HCT116 (cell line): ENCODE results near the gene ADAMTS4. TPM values are rescaled to one million over a fixed set of nuclear protein-coding genes. Genes with fewer than 3 reads are reported as not detected.

Experiments used
- ATAC-seq: fragments of 200-7000 bp; cut with Tn5 transposase; 2 replicates; pipeline ENCODE4 v1.9.1; 2020; ENCODE audit warnings: mild to moderate bottlenecking, moderate library complexity
- BruUV-seq: library from RNA; stranded (reverse); fragments of 400-500 nt; replicated peaks from 2 replicates; lab custom pipeline; 2021; lab: Mats Ljungman, UMichigan
- CTCF ChIA-PET: fragments of 300-600 bp; sonication (Branson Sonifier 250); formaldehyde crosslinking; loops from one replicate; lab custom pipeline; 2021; ENCODE audit warnings: antibody characterized with exemption; lab: Charles Lee
- POLR2A ChIA-PET: fragments of 300-600, 350-600 bp; sonication (Branson Sonifier 250); formaldehyde crosslinking; loops from one replicate; lab custom pipeline; 2021; ENCODE audit warnings: antibody characterized with exemption; lab: Charles Lee
- RAD21 ChIA-PET, 2 experiments: fragments of 300-600 bp; sonication (Branson Sonifier 250); formaldehyde crosslinking; loops; one replicate each; lab custom pipeline; 2023; ENCODE audit warnings: low total read pairs in 2 of 2; ENCODE audit not compliant: uncharacterized antibody in 2 of 2, unreplicated experiment in 2 of 2, low non-redundant PET in 1 of 2; lab: Charles Lee
- DNase-seq: peaks from one replicate; pipeline ENCODE4 v3.0.0-alpha.2; 2010; ENCODE audit warnings: low read depth, low spot score
- H2AFZ ChIP-seq: fragments of 200-600 bp; shearing (Covaris generic), sonication (generic); 2 replicates; pipeline ENCODE4 v1.6.1; 2017; ENCODE audit warnings: low read depth, mixed run types, mixed read lengths, antibody characterized with exemption, low read length; ENCODE audit not compliant: poor library complexity, severe bottlenecking
- H3K27ac ChIP-seq: 2 replicates; pipeline ENCODE4 v1.5.1; 2012; ENCODE audit warnings: low read depth, low read length
- H3K27me3 ChIP-seq: fragments of 200-600 bp; sonication (generic); 2 replicates; pipeline ENCODE4 v1.6.1; 2016; ENCODE audit warnings: mixed run types, low read length, mixed read lengths; ENCODE audit not compliant: insufficient read depth
- H3K36me3 ChIP-seq, 2 experiments: fragments of 200-500 bp in 1 of 2; fragments of 200-600 bp in 1 of 2; sonication (Bioruptor generic) in 1 of 2; sonication (generic) in 1 of 2; 2 replicates each; pipeline versions ENCODE4 v1.5.1 to v1.6.1; 2014 to 2016; ENCODE audit warnings: low read length in 2 of 2, inconsistent platforms in 1 of 2, mixed read lengths in 1 of 2, mixed run types in 1 of 2; ENCODE audit not compliant: insufficient read depth in 2 of 2, control insufficient read depth in 1 of 2
- H3K4me1 ChIP-seq, 2 experiments: fragments of 200-600 bp in 1 of 2; sonication (generic) in 1 of 2; 2 replicates each; pipeline versions ENCODE4 v1.5.1 to v1.6.1; 2012 to 2017; ENCODE audit warnings: low read length in 2 of 2, inconsistent platforms in 1 of 2, mild to moderate bottlenecking in 1 of 2, mixed read lengths in 1 of 2, mixed run types in 1 of 2, moderate library complexity in 1 of 2; ENCODE audit not compliant: insufficient read depth in 2 of 2, control insufficient read depth in 1 of 2
- H3K4me2 ChIP-seq: fragments of 200-600 bp; sonication (generic); 2 replicates; pipeline ENCODE4 v1.6.1; 2017; ENCODE audit warnings: mixed run types, low read length, mixed read lengths
- H3K4me3 ChIP-seq, 2 experiments: fragments of 200-600 bp in 1 of 2; sonication (generic) in 1 of 2; replicated peaks in 1 of 2; 2 replicates each; pipeline ENCODE4 v1.5.1; 2011 to 2016; ENCODE audit warnings: low read length in 2 of 2, control low read depth in 1 of 2, low read depth in 1 of 2, mild to moderate bottlenecking in 1 of 2, mixed read lengths in 1 of 2, mixed run types in 1 of 2
- H3K79me2 ChIP-seq: fragments of 200-600 bp; sonication (generic); 2 replicates; pipeline ENCODE4 v1.6.1; 2017; ENCODE audit warnings: mild to moderate bottlenecking, mixed run types, low read length, moderate library complexity, mixed read lengths; ENCODE audit not compliant: insufficient read depth
- H3K9ac ChIP-seq: fragments of 200-600 bp; sonication (generic); 2 replicates; pipeline ENCODE4 v1.6.1; 2016; ENCODE audit warnings: low read length, mixed read lengths
- H3K9me2 ChIP-seq: fragments of 200-600 bp; sonication (generic), shearing (Covaris generic); 2 replicates; pipeline ENCODE4 v1.6.1; 2017; ENCODE audit warnings: mixed run types, mild to moderate bottlenecking, moderate library complexity; ENCODE audit not compliant: insufficient read depth
- H3K9me3 ChIP-seq, 2 experiments: fragments of 200-500 bp in 1 of 2; fragments of 200-600 bp in 1 of 2; sonication (Bioruptor generic) in 1 of 2; sonication (generic) in 1 of 2; 2 replicates each; pipeline ENCODE4 v1.6.1; 2014 to 2017; ENCODE audit warnings: low read length in 2 of 2, mixed read lengths in 2 of 2, inconsistent platforms in 1 of 2, low read depth in 1 of 2, mild to moderate bottlenecking in 1 of 2, mixed run types in 1 of 2, moderate library complexity in 1 of 2; ENCODE audit not compliant: control insufficient read depth in 1 of 2, insufficient read depth in 1 of 2
- H4K20me1 ChIP-seq: fragments of 200-600 bp; sonication (generic), shearing (Covaris generic); 2 replicates; pipeline ENCODE4 v1.6.1; 2017; ENCODE audit warnings: mixed run types, mild to moderate bottlenecking, moderate library complexity; ENCODE audit not compliant: insufficient read depth
- ATF3 ChIP-seq: IDR thresholded peaks from 2 replicates; pipeline ENCODE4 v1.6.1; 2012
- CEBPB ChIP-seq: IDR thresholded peaks from 2 replicates; pipeline ENCODE4 v1.6.1; 2012; ENCODE audit warnings: low read depth
- ELF1 ChIP-seq: IDR thresholded peaks from 2 replicates; pipeline ENCODE4 v1.6.1; 2012; ENCODE audit warnings: low read depth, borderline replicate concordance
- EZH2phosphoT487 ChIP-seq: fragments of 200-600 bp; IDR thresholded peaks from 2 replicates; pipeline ENCODE4 v1.6.1; 2018; ENCODE audit warnings: antibody characterized with exemption, borderline replicate concordance
- FOSL1 ChIP-seq: IDR thresholded peaks from 2 replicates; pipeline ENCODE4 v1.6.1; 2012; ENCODE audit warnings: low read depth
- POLR2A ChIP-seq: IDR thresholded peaks from 2 replicates; pipeline ENCODE4 v1.7.0; 2011; ENCODE audit warnings: borderline replicate concordance; ENCODE audit not compliant: insufficient read depth, insufficient read length; ENCODE audit errors: extremely low read depth
- RAD21 ChIP-seq: IDR thresholded peaks from 2 replicates; pipeline ENCODE4 v1.6.1; 2012; ENCODE audit warnings: low read depth, mild to moderate bottlenecking
- SIN3A ChIP-seq: IDR thresholded peaks from 2 replicates; pipeline ENCODE4 v1.6.1; 2012; ENCODE audit warnings: low read depth
- SP1 ChIP-seq: IDR thresholded peaks from 2 replicates; pipeline ENCODE4 v1.6.1; 2012; ENCODE audit warnings: low read depth
- SRF ChIP-seq: IDR thresholded peaks from 2 replicates; pipeline ENCODE4 v1.6.1; 2012; ENCODE audit warnings: low read depth
- TCF7L2 ChIP-seq: IDR thresholded peaks from 2 replicates; pipeline ENCODE4 v1.7.0; 2011; ENCODE audit warnings: borderline replicate concordance, inconsistent platforms; ENCODE audit not compliant: insufficient read depth, insufficient read length; ENCODE audit errors: extremely low read depth
- ZBTB33 ChIP-seq: IDR thresholded peaks from 2 replicates; pipeline ENCODE4 v1.6.1; 2011; ENCODE audit warnings: mild to moderate bottlenecking, low read length, moderate library complexity; ENCODE audit not compliant: insufficient replicate concordance; ENCODE audit errors: extremely low read depth
- ZFX ChIP-seq: fragments of 450-650 bp; IDR thresholded peaks from 2 replicates; pipeline ENCODE4 v1.6.1; 2017
- intact Hi-C: fragments of 100-400 bp; cut with micrococcal nuclease; formaldehyde crosslinking; loops from 2 replicates; pipeline ENCODE4 v1.10.0; 2022
- total RNA-seq: library from RNA; stranded (reverse); gene quantifications from one replicate; pipeline ENCODE4 v1.2.1, GENCODE V29; 2021; ENCODE audit not compliant: unreplicated experiment

Gene ADAMTS4
- total RNA-seq, 1 experiment from 2014 or later = not detected

GRCh38 chr1:161179698-161180097 is 19.2 kb downstream of the ADAMTS4 start:
- H4K20me1 ChIP-seq = no peaks in the 10 kb centered on the region
- no peaks in the 10 kb centered on the region for H3K9me2 ChIP-seq
- H3K79me2 ChIP-seq = peaks cover 17% of the 10 kb centered on the region
- no TSS peak for BruUV-seq
- H3K27me3 ChIP-seq = no peaks in the 10 kb centered on the region
- no peak for DNase-seq
- ChIA-PET RAD21 (no interaction called here), POLR2A (interaction anchor here (2.1 kb wide), 1 partner anchor 13 kb away, joined by 4 read pairs; the partner anchor contains the start of gene PPOX), CTCF (interaction anchor here (0.6 kb wide), 1 partner anchor 1148 kb away, joined by 4 read pairs; the partner anchor contains the start of gene PIGM)
- H3K9ac ChIP-seq = no peak overlapping the region
- TF ChIP-seq SRF = no peak
- no peak for TF ChIP-seq FOSL1
- no peak for TF ChIP-seq TCF7L2
- no peak for TF ChIP-seq ATF3
- TF ChIP-seq CEBPB = no peak
- no peak for TF ChIP-seq EZH2phosphoT487
- no peak for TF ChIP-seq ZBTB33
- TF ChIP-seq POLR2A = no peak
- no peak for TF ChIP-seq RAD21
- TF ChIP-seq ELF1 = no peak
- no peak for TF ChIP-seq SP1
- TF ChIP-seq ZFX = no peak
- TF ChIP-seq SIN3A = no peak
- H3K9me3 ChIP-seq = no peaks in the 10 kb centered on the region
- intact Hi-C loops = no loop called here
- peaks cover 2 to 4% of the 10 kb centered on the region in 2 experiments; a peak in 1 of 4 replicates for H3K36me3 ChIP-seq
- no peak for ATAC-seq
- no peak overlapping the region for H3K4me3 ChIP-seq
- H2AFZ ChIP-seq = no peak overlapping the region
- no peak overlapping the region for H3K4me2 ChIP-seq
- peaks cover 19 to 35% of the 10 kb centered on the region in 2 experiments for H3K4me1 ChIP-seq
- H3K27ac ChIP-seq = no peak overlapping the region
